ENCODE data around the gene SERPINE1. TPM values are rescaled to one million over a fixed set of nuclear protein-coding genes. Genes with fewer than 3 reads are reported as not detected.
"Not testable (repeated sequence)": the region's sequence is repeated elsewhere in the genome, so short reads cannot be mapped to it uniquely, and the experiment has no call there.

The SERPINE1 gene
- total RNA-seq, 2 donors from 2014 or later = 3.7 to 24.4 TPM

DNA sequence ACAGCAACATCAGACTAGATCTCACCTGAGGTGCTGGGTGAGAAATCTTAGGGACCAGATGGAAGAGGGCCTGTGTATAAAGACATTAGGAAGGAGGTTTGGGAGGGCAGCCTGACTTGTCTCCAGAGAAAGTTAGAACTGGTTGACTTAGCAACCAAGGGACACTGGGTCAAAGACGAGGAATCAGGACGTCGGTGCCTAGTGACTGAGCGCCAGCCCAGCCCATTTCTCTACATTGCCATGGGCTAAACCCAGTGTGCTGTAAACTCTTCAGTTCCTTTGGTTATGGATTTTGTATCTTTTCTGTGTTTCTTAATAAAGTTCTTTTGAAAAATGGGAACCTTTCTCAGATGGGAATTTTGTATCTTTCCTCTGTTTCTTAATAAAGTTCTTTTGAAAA lies 29.3 kb upstream of the SERPINE1 start:
- TF ChIP-seq, protein P1, sequence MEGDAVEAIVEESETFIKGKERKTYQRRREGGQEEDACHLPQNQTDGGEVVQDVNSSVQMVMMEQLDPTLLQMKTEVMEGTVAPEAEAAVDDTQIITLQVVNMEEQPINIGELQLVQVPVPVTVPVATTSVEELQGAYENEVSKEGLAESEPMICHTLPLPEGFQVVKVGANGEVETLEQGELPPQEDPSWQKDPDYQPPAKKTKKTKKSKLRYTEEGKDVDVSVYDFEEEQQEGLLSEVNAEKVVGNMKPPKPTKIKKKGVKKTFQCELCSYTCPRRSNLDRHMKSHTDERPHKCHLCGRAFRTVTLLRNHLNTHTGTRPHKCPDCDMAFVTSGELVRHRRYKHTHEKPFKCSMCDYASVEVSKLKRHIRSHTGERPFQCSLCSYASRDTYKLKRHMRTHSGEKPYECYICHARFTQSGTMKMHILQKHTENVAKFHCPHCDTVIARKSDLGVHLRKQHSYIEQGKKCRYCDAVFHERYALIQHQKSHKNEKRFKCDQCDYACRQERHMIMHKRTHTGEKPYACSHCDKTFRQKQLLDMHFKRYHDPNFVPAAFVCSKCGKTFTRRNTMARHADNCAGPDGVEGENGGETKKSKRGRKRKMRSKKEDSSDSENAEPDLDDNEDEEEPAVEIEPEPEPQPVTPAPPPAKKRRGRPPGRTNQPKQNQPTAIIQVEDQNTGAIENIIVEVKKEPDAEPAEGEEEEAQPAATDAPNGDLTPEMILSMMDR (IDR thresholded peaks at IDR 0.05) = no peak
- TF ChIP-seq POLR2AphosphoS5 (IDR thresholded peaks at IDR 0.05) (no peak), POLR2A (IDR thresholded peaks at IDR 0.05) (no peak)
- Histone ChIP-seq H3K36me3 (no peaks in the 10 kb centered on the region), H3K27ac (no peak overlapping the region), H3K4me1 (replicated peaks) (no peaks in the 10 kb centered on the region), H3K27me3 (replicated peaks; ENCODE audit: insufficient read depth) (no peaks in the 10 kb centered on the region), H3K9me3 (no peaks in the 10 kb centered on the region), H3K4me3 (no peak overlapping the region)
- DNase-seq (ENCODE audit: low spot score) = no peak
- WGBS = 70% methylated on average over 4 of the region's 4 CpGs
- intact Hi-C loops (cut with DNase I) = no loop called here

DNA sequence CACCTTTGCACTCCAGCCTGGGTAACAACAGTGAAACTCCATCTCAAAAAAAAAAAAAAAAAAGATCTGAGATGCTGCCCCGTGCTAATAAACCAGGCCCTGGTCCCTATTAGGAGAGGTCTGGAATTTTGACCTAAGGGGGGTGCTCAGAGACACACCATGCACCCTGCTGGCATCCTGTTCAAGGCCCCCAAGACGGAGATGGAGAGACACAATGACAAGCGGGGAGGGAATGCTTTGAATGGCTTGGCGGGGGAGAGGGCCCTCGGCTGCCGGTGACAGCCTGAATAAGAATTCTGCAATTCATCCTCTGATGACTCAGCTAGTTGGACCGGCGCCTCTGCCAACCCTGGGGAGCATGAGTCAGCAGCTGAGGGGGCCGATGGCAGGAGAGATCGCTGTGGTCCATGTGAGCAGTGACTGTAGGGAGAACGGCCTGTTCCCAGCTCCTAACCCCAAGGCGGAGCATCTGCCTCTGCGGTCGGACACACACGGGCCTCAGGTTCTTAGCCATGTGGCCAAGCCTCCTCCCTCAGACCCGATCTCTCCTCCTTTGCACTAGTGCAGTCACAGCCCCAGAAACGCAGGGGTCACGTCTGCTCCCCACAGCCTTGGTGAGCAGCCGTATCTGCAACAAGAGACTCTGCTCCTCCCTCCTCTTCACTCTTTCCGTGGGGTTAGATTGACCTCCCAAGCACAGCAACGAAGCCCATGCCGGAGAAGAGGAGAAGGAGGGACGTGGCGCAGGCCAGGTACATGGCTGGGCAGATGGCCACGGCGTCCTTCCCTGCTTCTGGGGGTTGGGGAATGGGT lies 26.7 kb upstream of the SERPINE1 start:
- 18% methylated on average over 26 of the region's 26 CpGs for WGBS
- Histone ChIP-seq H3K36me3 (no peaks in the 10 kb centered on the region), H3K4me3 (no peak overlapping the region), H3K9me3 (no peaks in the 10 kb centered on the region), H3K27ac (peak overlapping the region; percentile 51 to 63), H3K4me1 (replicated peaks) (no peaks in the 10 kb centered on the region), H3K27me3 (replicated peaks; ENCODE audit: insufficient read depth) (no peaks in the 10 kb centered on the region)
- TF ChIP-seq, protein P1 (IDR thresholded peaks at IDR 0.05) = no peak
- TF ChIP-seq POLR2A (IDR thresholded peaks at IDR 0.05) (no peak), POLR2AphosphoS5 (IDR thresholded peaks at IDR 0.05) (peak; percentile 85)
- peak; percentile 75 for DNase-seq (ENCODE audit: low spot score)
- intact Hi-C loops (cut with DNase I) = no loop called here

DNA sequence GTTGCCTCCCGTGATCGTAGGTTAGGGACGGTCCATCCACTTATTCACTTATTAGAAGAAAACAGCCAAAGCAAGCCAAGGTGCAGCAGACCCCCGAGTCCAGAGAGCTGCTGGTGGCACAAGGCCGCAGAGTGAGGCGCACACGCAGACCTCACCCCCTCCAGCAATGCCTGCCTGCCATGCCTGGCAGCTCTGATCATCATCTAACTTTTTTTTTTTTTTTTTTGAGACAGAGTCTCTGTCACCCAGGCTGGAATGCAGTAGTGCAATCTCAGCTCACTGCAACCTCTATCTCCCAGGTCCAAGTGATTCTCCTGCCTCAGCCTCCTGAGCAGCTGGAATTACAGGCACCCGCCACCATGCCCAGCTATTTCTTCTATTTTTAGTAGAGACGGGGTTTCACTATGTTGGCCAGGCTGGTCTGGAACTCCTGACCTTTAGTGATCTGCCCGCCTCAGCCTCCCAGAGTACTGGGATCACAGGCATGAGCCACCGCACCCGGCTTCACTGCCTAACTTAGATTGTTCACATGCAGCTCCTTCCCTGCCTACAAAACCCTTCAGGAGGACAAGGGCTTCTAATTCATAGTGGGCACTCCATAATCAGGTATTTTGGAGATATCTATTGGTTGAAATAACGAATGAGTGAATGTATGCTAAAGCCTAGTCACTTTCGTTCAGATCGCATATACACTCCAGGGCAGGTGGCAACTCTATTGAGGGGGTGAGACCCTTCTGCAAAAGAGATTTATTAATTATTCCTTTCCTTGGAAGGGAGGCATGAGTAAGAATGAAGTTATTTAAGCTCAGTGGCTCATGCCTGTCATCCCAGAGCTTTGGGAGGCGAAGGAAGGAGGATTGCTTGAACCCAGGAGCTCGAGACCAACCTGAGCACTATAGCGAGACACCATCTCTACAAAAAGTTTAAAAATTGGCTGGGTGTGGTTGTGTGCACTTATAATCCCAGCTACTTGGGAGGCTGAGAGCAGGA lies 25.8 kb upstream of the SERPINE1 start:
- WGBS = 95% methylated on average over 18 of the region's 18 CpGs
- H3K27ac ChIP-seq = peak overlapping the region; percentile 51 to 63

DNA sequence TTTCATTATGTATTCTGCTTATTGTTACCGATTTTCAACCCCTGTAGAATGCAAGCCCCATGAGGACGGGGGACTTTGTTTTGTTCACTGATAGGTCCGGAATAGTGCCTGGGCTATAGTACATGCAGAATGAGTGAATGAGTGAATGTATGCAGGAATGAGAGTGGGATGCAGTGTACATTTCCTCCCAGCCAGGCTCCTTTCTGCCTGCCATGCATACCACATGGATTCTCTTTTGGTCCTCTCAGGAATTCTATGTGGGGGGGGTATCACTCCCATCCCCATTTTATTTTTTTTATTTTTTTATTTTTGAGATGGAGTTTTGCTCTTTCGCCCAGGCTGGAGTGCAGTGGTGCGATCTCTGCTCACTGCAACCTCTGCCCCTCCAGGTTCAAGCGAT lies 24.9 kb upstream of the SERPINE1 start:
- Histone ChIP-seq H3K27me3 (replicated peaks; ENCODE audit: insufficient read depth) (no peaks in the 10 kb centered on the region), H3K4me1 (replicated peaks) (no peaks in the 10 kb centered on the region), H3K27ac (no peak overlapping the region), H3K9me3 (no peaks in the 10 kb centered on the region), H3K4me3 (no peak overlapping the region), H3K36me3 (no peaks in the 10 kb centered on the region)
- DNase-seq (ENCODE audit: low spot score) = no peak
- TF ChIP-seq, protein P1 (IDR thresholded peaks at IDR 0.05) = no peak
- TF ChIP-seq POLR2A (IDR thresholded peaks at IDR 0.05) (no peak), POLR2AphosphoS5 (IDR thresholded peaks at IDR 0.05) (no peak)
- WGBS = 95% methylated on average over 6 of the region's 6 CpGs
- intact Hi-C loops (cut with DNase I) = no loop called here

More for the DNA sequence above, 25.8 kb upstream of the SERPINE1 start:
- Histone ChIP-seq H3K4me1 (replicated peaks) (no peaks in the 10 kb centered on the region), H3K27me3 (replicated peaks; ENCODE audit: insufficient read depth) (no peaks in the 10 kb centered on the region), H3K4me3 (no peak overlapping the region), H3K36me3 (no peaks in the 10 kb centered on the region), H3K9me3 (no peaks in the 10 kb centered on the region)
- TF ChIP-seq POLR2AphosphoS5 (IDR thresholded peaks at IDR 0.05) (no peak), POLR2A (IDR thresholded peaks at IDR 0.05) (no peak)
- TF ChIP-seq, protein P1 (IDR thresholded peaks at IDR 0.05) = no peak
- DNase-seq (ENCODE audit: low spot score) = no peak
- intact Hi-C loops (cut with DNase I) = no loop called here

DNA sequence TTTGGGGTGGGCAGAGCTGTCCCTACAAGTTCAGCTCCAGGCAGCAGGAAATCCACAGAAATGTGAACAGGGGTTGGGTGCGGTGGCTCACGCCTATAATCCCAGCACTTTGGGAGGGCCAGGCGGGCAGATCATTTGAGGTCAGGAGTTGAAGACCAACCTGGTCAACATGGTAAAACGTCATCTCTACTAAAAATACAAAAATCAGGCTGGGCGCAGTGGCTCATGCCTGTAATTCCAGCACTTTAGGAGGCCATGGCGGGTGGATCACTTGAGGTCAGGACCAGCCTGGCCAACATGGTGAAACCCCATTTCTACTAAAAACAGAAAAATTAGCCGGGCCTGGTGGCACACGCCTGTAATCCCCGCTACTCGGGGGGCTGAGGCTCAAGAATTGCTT lies 23.2 kb upstream of the SERPINE1 start:
- DNase-seq (ENCODE audit: low spot score); H3K27me3 ChIP-seq (replicated peaks; ENCODE audit: insufficient read depth); H3K4me1 ChIP-seq (replicated peaks); H3K9me3 ChIP-seq; H3K27ac ChIP-seq; intact Hi-C loops (cut with DNase I); H3K36me3 ChIP-seq; H3K4me3 ChIP-seq: not testable (repeated sequence)
- 92% methylated on average over 10 of the region's 10 CpGs for WGBS

Data from prostate gland (tissue), 2 donors.